ENCODE results near the gene DSTN.

DNA sequence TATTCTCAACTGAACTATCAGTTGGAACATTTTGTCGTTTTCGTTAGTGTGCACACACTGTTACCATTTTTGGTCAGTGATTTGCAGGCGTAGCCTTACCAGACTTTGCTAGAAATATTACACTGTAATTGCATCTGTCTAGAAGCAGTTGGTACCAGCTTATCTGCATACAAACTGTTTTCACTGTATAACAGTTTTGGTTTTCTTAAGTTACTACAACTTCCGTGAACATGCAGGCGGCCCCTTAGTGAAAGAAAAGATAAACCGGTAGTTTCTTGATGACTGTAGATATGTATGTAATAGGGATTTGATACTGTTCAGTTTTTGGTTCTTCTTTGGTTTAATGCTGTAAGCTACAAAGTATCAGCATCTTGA, 1.3 kb downstream of the DSTN start:
- TF ChIP-seq SP1 (IDR thresholded peaks at IDR 0.05) (no peak), SUZ12 (IDR thresholded peaks at IDR 0.05) (no peak), ARNT (IDR thresholded peaks at IDR 0.05) (no peak), TARDBP (IDR thresholded peaks at IDR 0.05) (no peak), CTBP1 (IDR thresholded peaks at IDR 0.05; ENCODE audit: borderline replicate concordance) (no peak)
- TF ChIP-seq, protein P1, sequence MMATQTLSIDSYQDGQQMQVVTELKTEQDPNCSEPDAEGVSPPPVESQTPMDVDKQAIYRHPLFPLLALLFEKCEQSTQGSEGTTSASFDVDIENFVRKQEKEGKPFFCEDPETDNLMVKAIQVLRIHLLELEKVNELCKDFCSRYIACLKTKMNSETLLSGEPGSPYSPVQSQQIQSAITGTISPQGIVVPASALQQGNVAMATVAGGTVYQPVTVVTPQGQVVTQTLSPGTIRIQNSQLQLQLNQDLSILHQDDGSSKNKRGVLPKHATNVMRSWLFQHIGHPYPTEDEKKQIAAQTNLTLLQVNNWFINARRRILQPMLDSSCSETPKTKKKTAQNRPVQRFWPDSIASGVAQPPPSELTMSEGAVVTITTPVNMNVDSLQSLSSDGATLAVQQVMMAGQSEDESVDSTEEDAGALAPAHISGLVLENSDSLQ (IDR thresholded peaks at IDR 0.05) = no peak
